Activated CD4-positive, CD25-positive, alpha-beta regulatory T cell treated with anti-CD3 and anti-CD28 coated beads, Interleukin-2, amount 50 U/mL, for 72 hours (primary cell): Measurements from ENCODE around the gene DYRK4.
A peak's percentile ranks its signal among the peaks of the same experiment; 100 is the strongest.

Experiments
- DNase-seq: peaks from one replicate; pipeline ENCODE4 v3.0.0; 2021

Gene DYRK4

GRCh38 chr12:4566474-4566873 lies 4.5 kb downstream of the DYRK4 start:
- no peak for DNase-seq

GRCh38 chr12:4567073-4567881 lies 5.3 kb downstream of the DYRK4 start:
- no peak for DNase-seq

DNA sequence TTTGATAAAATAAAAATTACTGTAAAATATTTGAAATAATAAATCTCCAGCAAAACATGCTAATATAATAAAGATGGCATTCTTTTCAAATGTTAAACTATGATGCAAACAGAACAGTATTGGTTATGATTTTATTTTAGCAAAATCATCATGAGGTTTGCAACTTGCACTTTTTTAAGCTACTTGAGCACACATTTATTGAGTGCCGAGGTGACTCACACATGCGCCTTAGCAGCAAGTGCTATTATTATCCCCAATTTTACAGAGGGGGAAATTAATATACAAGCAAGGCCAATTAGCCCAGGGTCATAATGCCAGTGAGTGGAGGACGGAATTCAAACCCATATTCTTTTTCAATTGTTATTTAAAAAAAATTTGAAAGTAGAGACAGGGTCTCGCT lies 7.3 kb downstream of the DYRK4 start:
- no peak for DNase-seq

DNA sequence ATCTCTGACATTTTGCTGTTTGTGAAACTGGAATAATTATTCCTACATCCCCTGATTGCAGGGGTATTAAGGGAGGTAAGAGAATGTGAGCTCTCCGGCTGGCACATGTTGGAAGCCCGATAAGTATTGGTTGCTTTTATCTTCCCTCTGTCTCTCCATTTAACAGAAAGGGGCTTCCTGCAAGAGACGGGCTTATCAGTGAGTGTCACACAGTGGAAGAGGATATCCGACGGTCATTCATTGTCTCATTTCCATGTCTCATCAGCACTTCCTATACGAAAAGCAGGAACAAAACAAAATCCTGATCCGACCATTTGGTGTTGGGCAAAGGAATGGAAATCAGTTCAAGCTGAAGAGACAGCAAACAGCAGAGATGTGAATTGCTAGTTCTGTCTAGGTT lies 10.7 kb downstream of the DYRK4 start:
- no peak for DNase-seq

- DNase-seq: no peak
Measured at GRCh38 chr12:4579305-4580102, 17.5 kb downstream of the DYRK4 start.

DNA sequence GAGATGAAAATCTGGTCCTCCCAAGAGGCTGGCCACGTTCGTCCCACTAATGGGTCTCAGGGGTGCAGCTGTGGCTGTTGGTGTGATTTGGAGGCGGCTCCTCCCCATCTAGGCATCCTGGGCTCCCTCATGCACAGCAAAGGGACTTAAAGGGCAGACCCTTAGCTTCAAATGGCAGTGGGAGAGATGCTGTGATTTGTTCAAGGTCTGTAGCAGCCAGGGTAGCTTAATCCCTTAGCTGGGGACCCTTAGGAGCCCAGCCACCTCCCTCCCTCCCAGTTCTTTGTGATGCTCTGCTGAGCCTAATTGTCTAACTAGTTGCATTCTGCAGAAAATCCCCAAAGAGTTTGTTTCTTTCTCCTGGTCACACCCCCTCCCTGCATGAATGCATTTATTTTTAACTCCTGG lies 18.3 kb downstream of the DYRK4 start:
- no peak for DNase-seq

- DNase-seq: no peak
Measured at GRCh38 chr12:4584281-4584680, 22.3 kb downstream of the DYRK4 start.

DNA sequence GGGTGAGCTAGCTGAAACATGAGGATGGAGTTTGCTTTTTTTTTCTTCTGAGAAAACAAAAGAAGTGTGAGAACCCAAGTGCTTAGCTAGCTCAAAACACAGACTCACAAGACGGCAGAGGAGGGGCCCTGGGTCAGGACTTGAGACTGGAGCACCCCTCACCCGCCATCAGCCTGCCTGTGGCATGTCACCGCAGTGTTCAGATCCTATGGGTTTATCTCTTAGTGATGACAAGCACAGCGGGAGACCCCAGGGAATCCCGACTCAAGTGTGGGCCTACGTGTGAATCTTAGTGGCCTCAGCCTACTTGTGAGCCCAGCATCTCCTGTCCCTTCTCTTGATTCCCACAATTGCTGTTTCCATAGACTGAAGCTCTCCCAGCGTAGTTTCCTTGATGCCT lies 22.9 kb downstream of the DYRK4 start:
- DNase-seq: no peak

DNA sequence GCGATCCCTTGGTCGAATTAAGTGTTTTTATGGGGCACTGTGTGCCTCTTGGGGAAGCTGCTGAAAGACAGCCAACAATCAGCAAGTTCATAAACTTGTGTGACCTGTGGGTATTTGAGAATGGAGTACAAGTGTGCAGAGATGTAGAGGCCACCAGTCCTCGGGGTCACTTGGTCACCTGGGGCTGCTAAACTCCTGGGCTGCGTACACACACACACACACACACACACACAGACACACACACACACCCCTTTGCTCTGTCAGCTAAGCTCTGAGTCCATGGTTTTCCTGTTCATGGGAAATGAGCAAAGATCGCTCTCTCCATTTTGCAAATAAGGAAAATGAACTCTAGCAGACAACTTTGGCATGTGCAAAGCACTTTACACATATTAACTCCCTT lies 24.5 kb downstream of the DYRK4 start:
- DNase-seq: no peak

- no peak for DNase-seq
Measured at GRCh38 chr12:4587108-4587507, 25.1 kb downstream of the DYRK4 start.

- DNase-seq: no peak
Measured at GRCh38 chr12:4588916-4589315, 26.9 kb downstream of the DYRK4 start.

DNA sequence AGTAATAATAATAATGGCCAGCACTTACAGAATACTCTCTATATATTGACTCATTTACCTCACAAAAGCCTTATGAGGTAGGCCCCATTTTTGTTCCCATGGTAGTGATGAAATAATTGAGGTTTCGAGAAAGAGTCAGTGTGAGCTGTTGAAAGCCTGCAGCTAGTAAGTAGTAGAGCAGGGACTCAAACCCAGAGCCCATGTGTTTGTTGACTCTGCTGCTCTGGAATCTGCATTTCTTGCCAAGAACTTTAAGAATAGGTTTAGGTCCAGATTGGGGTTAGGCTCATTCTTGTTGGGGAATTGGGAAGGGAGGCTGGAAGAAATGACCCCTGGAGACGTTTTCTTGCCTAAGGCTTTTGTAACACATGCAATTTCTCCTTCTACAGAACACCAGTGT lies 27.9 kb downstream of the DYRK4 start:
- DNase-seq: no peak

GRCh38 chr12:4591180-4591687 lies 29.2 kb downstream of the DYRK4 start:
- no peak for DNase-seq

DNA sequence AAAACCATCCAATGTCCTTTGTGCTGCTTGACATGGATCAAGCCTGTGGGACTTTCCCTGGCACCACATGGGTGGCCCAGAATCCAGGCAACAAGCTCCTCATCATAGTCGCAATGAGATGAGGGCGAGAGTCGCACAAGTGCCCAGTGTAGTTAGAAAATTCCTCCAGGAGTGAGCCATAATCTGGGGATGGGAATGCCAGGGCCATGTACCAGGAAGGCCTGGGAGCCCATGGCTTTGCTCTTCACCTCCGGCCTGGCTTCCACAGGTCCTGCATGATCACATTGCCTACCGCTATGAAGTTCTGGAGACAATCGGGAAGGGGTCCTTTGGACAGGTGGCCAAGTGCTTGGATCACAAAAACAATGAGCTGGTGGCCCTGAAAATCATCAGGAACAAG lies 33.9 kb downstream of the DYRK4 start:
- no peak for DNase-seq

GRCh38 chr12:4603421-4603820 lies 41.4 kb downstream of the DYRK4 start:
- DNase-seq: no peak

DNA sequence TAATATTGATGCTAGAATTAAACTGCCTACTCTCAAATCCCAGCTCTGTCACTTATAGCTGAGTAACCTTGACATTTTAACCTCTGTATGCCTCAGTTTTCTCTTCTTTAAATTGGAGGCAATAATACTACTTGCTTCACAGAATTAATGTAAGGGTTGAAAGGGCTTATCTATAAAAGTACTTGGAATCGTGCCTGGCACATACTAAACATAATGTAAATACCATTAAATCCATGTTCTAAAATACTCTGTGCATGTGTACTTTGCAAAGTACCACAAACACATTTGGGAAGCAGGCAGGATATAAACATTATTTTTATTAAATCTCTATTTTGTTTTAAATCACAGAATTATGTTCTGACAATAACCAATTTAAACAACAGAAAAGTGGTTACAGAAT lies 41.9 kb downstream of the DYRK4 start:
- no peak for DNase-seq

- peak; percentile 78 for DNase-seq
Measured at GRCh38 chr12:4604684-4605193, 42.7 kb downstream of the DYRK4 start.

DNA sequence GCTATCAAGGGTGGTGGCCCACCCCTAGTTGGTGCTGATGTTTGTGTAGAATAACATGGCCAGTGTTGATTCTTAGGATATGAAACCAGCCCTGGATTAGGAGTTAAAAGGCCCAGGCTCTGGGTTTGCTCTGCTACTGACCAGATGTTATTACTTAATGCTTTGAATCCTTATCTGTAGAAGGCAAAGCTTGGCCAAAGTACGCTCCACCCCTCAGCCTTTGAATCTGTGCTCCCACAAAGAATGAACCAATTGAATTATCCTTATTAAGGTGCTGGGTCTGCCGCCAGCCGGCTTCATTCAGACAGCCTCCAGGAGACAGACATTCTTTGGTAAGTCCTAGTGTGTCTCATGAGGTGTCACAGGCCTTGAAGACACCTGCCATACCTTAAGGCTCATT lies 45.0 kb downstream of the DYRK4 start:
- DNase-seq: no peak

DNA sequence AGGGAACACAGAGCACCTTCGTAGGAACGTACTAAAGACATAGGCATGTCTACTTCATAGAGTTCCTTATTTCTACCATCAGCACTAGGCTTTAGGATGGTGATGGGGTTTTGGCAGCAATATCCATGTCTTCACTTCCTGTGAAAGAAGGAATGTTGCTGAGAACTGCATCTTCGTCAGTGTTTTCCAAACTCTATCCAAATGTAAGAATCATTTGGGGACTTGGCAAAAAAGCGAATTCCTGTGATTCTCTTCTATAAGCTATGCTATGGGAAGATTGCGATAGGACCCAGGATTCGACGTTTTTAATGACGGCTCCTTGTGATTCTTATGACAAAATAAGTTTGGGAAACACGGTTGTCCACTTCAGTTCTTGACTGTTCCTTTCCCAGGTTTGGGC lies 47.1 kb downstream of the DYRK4 start:
- no peak for DNase-seq

DNA sequence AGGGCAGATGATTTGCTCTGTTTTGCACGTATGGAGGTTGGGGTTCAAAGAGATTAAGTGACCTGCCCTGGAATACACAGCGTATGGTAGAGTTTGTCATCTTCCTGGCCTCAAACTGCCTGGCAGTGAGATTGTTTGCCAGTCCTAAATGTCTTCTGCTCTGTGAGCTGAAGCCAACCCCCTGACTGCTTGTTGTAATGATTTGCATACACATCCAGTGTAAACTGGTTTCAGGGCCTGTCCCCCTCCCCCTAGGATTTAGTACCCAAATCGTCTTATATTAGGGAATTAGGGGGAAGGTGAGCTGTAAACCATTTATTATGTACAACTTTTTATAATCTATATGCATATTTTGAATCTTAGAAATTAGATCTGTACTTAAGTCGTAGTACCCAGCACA lies 48.5 kb downstream of the DYRK4 start:
- DNase-seq: no peak

- no peak for DNase-seq
Measured at GRCh38 chr12:4615667-4616066, 53.7 kb downstream of the DYRK4 start.

- no peak for DNase-seq
Measured at GRCh38 chr12:4621511-4621910, 59.5 kb downstream of the DYRK4 start.

DNA sequence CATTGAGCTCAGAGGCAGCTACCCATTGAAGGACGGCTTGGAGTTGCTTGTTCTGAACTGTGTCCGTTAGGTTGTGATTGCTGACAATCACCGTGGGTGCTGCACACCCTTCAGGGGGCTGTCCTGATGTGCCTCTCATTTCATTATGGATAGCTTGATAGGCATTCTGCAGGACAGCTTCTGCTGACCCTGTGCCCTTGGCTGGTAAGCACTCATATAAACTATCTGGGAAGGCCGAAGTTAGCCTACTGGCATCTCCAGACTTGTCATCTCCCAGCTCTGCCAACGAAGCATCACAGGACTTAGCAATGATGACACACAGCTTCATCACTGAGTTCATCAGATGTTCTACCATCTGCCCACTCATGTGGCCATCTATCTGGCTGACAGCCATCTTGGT lies 64.5 kb downstream of the DYRK4 start:
- DNase-seq: no peak

DNA sequence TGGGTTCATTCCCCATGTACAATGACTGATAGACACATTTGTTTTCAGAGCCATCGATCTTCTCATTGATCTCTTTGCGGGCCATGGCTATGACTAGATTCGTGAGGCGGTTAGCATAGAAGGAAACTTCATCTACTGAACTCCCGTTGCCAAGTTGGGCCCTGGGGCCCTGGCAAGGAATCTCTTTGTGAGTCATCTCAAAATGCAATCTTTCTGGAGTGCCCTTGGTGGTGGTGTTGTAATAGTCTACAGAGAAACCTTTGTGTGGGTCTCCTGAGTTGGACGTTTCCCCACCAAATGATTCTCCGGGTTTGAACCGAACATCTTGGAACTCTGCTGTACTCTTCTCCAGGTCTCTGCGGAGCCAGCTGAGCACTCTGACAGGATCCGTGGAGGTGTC lies 66.4 kb downstream of the DYRK4 start:
- no peak for DNase-seq
